Endothelial cell of umbilical vein (primary cell): ENCODE results near the gene IGBP1.

Experiments
- CTCF ChIP-seq, 2 donors: IDR thresholded peaks; 1 replicate in 1 of 2; 2 replicates in 1 of 2; pipeline ENCODE4 v1.5.1; 2011; ENCODE audit warnings: low read length in 2 of 2, mild to moderate bottlenecking in 2 of 2, moderate library complexity in 2 of 2, control low read depth in 1 of 2, inconsistent platforms in 1 of 2, low read depth in 1 of 2; ENCODE audit not compliant: insufficient read depth in 1 of 2; ENCODE audit errors: extremely low read depth in 1 of 2
- POLR2A ChIP-seq: IDR thresholded peaks from 2 replicates; pipeline ENCODE4 v1.6.1; 2012; ENCODE audit warnings: low read depth, mild to moderate bottlenecking, control low read depth, low read length

DNA sequence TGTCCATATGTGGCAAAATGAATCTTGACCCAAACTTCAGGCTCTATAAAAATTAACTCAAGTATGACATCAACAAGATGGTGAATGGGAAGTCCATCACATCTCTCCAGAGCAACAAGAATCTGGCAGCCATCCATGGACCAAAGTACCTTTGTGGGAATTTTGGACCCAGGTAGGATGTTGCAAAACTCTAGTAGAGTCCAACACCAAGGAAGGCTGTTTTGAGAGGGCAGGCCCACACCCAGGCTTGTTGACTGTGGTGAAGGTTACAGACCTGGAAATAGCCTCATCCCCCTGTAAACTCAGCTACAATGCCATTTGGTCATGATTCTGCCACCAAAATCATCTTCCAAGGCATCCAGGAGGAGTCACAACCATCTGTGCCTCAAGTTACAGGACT is 57.0 kb downstream of the IGBP1 start:
- TF ChIP-seq CTCF (IDR thresholded peaks at IDR 0.05; ENCODE audit: extremely low read depth in 1 of 2, insufficient read depth in 1 of 2, low read depth in 1 of 2, low read length in 2 of 2) = no peak
- TF ChIP-seq POLR2A = no peak
